ENCODE data around the gene SLC34A1.
"Not testable (repeated sequence)": the region's sequence is repeated elsewhere in the genome, so short reads cannot be mapped to it uniquely, and the experiment has no call there.

SLC34A1 gene

GRCh38 chr5:177414481-177414880, 30.2 kb downstream of the SLC34A1 start:
- DNase-seq: no peak

- not testable (repeated sequence) for DNase-seq
These were observed 32.8 kb downstream of the SLC34A1 start for GRCh38 chr5:177417081-177417480.

- DNase-seq: no peak
These were observed 34.8 kb downstream of the SLC34A1 start for GRCh38 chr5:177419046-177419445.

- not testable (repeated sequence) for DNase-seq
These were observed 36.2 kb downstream of the SLC34A1 start for GRCh38 chr5:177420472-177420871.

DNA sequence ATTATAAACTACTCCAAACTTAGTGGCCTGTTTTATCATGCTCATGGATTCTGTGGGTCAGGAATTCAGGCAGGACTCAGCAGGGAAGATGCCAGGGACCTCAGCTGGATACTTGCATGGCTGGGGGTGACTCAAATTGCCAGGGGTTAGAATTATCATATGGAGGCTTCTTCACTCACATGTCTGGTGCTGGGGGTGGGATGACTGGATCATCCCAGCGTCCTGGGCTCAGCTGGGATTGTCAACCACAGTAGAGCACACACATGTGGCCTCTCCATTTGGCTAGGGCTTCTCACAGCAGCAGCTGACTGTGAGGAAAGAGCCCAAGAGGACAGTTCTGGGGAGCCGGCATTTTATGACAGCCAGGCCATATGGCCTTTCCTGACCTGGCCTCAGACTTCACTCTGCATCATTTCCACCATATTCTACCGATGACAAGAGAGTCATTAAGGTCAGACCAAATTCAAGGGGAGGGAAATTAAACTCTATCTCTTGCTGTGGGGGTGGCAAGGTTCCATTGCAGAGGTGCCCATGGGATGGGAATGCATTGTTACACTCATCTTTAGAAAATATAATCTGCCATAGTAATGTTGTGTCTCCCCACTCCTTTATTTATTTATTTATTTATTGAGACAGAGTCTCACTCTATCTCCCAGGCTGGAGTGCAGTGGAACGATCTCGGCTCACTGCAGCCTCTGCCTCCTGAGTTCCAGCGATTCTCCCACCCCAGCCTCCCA, 37.0 kb downstream of the SLC34A1 start:
- DNase-seq: no peak

- no peak for DNase-seq
These were observed 39.4 kb downstream of the SLC34A1 start for GRCh38 chr5:177423671-177424070.

GRCh38 chr5:177425196-177425800, 41.1 kb downstream of the SLC34A1 start:
- DNase-seq: no peak

GRCh38 chr5:177425801-177426565, 41.7 kb downstream of the SLC34A1 start:
- DNase-seq: peak; percentile 98

GRCh38 chr5:177426566-177427210, 42.5 kb downstream of the SLC34A1 start, which contains the start of gene GRK6:
Gene GRK6 (plus strand): TSS chr5:177426676. CDS start chr5:177426846, 170 bp downstream.
- DNase-seq: no peak

DNA sequence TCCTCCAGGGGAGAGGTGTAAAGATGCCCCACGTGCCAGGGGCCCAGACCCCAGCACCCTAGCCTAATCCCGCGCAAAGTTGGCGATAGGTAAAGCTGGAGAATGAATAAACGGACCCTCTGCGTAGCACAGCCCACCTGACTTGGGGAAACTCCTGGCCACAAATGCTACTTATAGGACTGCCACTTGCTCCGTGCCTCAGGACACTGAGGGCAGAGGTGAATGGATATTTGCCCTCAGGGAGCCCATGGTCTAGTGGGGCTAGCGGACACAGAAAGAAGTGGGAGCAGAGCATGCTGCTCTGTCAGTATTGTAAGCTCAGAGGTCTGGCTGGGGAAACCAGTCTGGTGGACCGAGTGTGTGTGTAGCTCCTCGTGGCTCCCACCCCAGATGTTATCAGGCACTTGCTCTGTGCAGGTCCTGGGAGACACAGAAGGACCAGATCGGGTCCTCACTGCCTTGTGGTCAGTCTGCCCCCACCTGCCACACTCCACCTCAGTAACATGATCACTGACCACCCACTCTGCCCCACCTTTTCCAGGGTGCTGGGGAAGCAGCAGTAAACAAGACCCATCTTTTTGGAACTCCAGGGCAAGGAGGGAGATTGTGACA, 43.1 kb downstream of the SLC34A1 start:
- DNase-seq: no peak

GRCh38 chr5:177427919-177428573, 43.8 kb downstream of the SLC34A1 start:
- no peak for DNase-seq

DNA sequence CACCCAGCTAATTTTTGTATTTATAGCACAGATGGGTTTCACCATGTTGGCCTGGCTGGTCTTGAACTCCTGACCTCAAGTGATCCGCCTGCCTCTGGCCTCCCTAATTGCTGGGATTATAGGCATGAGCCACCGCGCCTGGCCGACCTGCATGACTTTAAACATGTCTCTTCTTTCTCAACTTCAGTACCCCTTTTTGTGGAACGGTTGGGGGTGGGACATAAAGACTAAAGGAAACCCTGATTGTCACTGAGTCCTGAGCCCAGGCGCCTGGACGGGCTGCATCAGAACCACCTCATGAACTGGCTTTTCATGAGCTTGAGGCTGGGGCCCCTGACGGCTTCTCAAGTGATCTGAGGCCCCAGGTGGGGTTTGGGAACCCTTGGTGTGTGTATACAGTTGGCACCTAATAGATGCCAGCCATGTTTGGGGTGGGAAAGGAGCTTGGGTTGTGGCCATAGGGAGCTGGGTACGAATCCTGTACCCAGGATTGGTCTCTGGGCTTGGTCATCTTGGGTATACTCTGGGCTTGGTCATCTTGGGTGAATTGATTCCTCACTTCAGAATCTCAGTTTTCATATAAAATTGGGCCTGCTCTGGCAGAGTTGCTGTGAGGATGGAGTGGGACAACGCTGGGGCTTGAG, 44.5 kb downstream of the SLC34A1 start:
- no peak for DNase-seq

- DNase-seq: no peak
These were observed 45.2 kb downstream of the SLC34A1 start for GRCh38 chr5:177429248-177430040.

- no peak for DNase-seq
These were observed 46.1 kb downstream of the SLC34A1 start for GRCh38 chr5:177430140-177430951.

DNA sequence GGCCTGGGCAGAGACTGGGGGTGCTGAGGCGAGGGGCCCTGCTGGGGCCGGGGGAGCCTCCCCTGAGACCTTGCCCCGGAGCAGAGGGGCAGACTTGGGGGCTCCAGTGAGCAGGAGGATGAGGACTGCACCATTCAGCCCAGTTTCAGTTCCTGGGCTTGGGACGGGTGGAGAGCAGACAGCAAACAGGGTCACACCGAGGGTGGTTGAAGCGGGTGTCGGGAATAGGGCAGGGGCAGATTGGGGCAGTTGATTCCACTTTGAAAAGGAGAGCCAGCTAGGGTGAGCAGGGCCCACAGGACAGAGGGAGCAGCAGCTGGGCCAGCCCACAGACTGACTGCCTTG, 46.7 kb downstream of the SLC34A1 start:
- no peak for DNase-seq

DNA sequence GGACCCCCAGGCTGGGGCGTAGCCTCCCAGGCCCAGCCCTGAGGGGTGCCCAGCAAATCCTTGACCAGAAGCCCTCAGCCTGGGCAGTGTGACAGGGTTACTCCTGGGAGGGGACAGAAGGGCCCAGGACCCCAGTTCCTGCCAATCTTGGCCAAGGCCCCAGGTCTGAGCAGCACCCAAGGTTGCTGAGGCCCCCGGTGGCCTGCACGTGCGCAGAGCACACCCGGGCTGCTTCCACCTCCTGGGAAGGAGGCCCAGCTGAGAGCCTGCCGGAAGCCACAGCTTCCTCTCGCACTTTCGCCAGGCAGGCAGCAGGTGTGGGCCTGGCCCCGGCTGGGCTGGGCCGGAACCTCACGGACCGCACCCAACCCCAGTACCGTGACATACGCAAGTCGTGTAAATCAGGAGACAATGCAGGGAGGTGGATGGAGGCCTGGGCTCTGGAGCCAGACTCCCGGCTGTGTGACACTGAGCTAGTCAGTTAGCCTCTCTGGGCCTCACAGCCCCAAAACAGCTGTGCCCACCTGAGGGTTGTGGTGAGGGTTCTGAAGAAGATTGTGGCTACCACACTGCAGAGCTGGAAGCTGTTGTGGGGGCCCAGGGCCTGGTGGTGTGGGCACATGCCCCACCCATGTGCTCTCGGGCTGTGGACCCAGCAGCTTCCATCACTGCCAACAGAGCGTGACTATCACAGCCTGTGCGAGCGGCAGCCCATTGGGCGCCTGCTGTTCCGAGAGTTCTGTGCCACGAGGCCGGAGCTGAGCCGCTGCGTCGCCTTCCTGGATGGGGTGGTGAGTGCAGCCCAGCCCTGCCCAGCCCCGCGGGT, 47.3 kb downstream of the SLC34A1 start:
- DNase-seq: no peak

DNA sequence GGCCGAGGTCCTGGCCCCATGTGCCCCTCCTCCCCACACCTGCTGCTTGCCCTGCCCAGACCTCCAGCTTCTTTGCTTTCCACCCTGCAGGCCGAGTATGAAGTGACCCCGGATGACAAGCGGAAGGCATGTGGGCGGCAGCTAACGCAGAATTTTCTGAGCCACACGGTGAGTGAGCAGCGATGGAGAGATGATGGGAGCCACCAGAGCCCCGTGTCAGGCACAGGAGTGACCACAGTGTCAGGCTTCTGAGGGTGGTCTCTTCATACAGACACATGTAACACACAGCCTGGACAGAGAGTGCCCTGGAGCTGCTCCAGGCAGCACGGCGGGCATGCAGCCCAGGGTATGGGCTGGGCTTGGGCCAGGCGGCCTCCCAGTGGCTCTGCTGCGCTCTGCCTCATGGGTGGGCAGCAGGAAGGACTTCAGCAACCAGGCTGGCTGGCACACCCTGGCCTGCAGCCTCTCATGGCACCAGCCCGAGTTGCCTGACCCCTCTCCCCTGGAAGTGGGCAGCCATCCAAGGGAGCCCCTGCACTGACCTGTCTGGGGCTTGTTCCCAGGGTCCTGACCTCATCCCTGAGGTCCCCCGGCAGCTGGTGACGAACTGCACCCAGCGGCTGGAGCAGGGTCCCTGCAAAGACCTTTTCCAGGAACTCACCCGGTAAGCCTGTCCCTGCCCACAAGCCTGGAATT, 48.1 kb downstream of the SLC34A1 start:
- no peak for DNase-seq

DNA sequence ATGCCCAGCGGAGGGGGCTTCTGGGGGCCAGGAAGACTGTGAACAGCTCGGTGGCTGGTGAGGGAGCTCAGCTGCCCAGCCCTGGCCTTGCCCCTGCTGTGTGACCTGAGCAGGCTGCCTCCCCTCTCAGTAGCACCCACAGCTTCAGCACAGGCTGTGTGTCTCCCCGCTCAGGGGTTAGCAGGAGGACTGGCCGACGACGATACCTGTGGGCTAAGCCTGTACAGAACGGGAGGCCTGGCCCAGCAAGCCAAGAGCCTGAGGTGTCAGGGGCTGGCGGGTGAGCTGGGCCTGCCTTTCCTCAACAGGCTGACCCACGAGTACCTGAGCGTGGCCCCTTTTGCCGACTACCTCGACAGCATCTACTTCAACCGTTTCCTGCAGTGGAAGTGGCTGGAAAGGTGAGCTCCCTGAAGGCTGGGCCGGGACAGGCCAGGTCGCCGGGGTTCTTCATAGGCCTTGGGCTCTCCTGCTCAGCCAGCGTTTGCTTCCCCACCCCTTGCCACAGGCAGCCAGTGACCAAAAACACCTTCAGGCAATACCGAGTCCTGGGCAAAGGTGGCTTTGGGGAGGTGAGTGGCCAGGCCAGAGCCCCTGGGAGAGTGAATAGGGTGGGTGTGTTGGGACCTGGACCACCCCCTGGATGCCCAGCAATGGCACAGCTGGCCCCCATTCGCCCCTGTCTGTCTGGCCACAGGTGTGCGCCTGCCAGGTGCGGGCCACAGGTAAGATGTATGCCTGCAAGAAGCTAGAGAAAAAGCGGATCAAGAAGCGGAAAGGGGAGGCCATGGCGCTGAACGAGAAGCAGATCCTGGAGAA, 48.8 kb downstream of the SLC34A1 start:
- no peak for DNase-seq
